Keratinocyte (primary cell): ENCODE measurements around the gene DRD5.

Experiments
- CTCF ChIP-seq, 3 experiments: IDR thresholded peaks in 1 of 3; conservative IDR thresholded peaks in 1 of 3; optimal IDR thresholded peaks in 1 of 3; 2 replicates in 2 of 3; 3 replicates in 1 of 3; pipeline versions ENCODE3 to v1.5.1; 2011; ENCODE audit warnings: low read length in 3 of 3, mild to moderate bottlenecking in 3 of 3, moderate library complexity in 2 of 3, control low read depth in 1 of 3, inconsistent platforms in 1 of 3; ENCODE audit not compliant: insufficient read depth in 2 of 3; ENCODE audit errors: extremely low read depth in 1 of 3
- EZH2 ChIP-seq: IDR thresholded peaks from one replicate; pipeline ENCODE4 v1.6.1; 2012; ENCODE audit warnings: inconsistent platforms, mild to moderate bottlenecking, low read length, moderate library complexity

GRCh38 chr4:9811806-9812205 is 30.4 kb downstream of the DRD5 start:
- TF ChIP-seq CTCF (optimal IDR thresholded peaks at IDR 0.05 in 1 of 3, IDR thresholded peaks at IDR 0.05 in 1 of 3, conservative IDR thresholded peaks at IDR 0.05 in 1 of 3; ENCODE audit: extremely low read depth in 1 of 3, insufficient read depth in 2 of 3, low read length in 3 of 3) (no peak), EZH2 (no peak)
